Measurements from ENCODE around the gene EYS. TPM values are rescaled to one million over a fixed set of nuclear protein-coding genes. Genes with fewer than 3 reads are reported as not detected.

Gene EYS
- total RNA-seq, 1 experiment from 2014 or later, result not detected

DNA sequence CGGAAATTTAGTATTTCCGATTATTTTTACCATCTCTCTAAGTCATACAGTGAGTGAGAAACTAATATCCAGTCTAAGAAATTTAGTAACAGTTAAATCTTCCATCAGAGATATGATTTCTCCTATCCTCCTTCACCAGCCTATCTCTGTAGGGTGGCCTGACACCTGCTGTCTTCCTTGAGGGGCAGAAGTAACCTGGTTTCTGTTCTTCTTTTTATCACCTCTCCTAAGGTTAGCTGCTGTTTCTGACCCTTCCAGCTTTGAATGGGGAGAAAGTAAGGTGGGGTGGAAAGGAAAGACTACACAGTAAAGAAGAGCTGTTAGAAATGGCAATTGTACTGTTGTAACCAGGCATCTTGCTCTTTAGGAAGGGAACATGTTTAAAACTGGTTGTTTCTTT is 1623.8 kb downstream of the EYS start:
- H3K79me2 ChIP-seq (ENCODE audit: insufficient read depth, low read length), result no peaks in the 10 kb centered on the region
- intact Hi-C loops (cut with micrococcal nuclease), result no loop called here
- H2AFZ ChIP-seq (ENCODE audit: low read depth, low read length, poor library complexity, severe bottlenecking), result no peak overlapping the region
- no peaks in the 10 kb centered on the region for H3K36me3 ChIP-seq (ENCODE audit: control insufficient read depth in 1 of 2, insufficient read depth in 2 of 2, low read length in 2 of 2)
- H3K4me3 ChIP-seq (replicated peaks in 1 of 2; ENCODE audit: low read depth in 1 of 2, low read length in 2 of 2), result no peak overlapping the region
- no peak for TF ChIP-seq FOSL1 (IDR thresholded peaks at IDR 0.05; ENCODE audit: low read depth)
- TF ChIP-seq RAD21 (IDR thresholded peaks at IDR 0.05; ENCODE audit: low read depth), result no peak
- TF ChIP-seq EZH2phosphoT487 (IDR thresholded peaks at IDR 0.05; ENCODE audit: borderline replicate concordance), result no peak
- TF ChIP-seq POLR2A (IDR thresholded peaks at IDR 0.05; ENCODE audit: borderline replicate concordance, extremely low read depth, insufficient read depth, insufficient read length), result no peak
- no peak for TF ChIP-seq SP1 (IDR thresholded peaks at IDR 0.05; ENCODE audit: low read depth)
- no peak for TF ChIP-seq EZH2 (IDR thresholded peaks at IDR 0.05)
- no peak for TF ChIP-seq YY1 (IDR thresholded peaks at IDR 0.05; ENCODE audit: extremely low read depth, insufficient replicate concordance, low read depth, low read length)
- no peak for TF ChIP-seq JUND (IDR thresholded peaks at IDR 0.05)
- no peak for TF ChIP-seq ZFX (IDR thresholded peaks at IDR 0.05)
- no peak for TF ChIP-seq TCF7L2 (IDR thresholded peaks at IDR 0.05; ENCODE audit: borderline replicate concordance, extremely low read depth, insufficient read depth, insufficient read length)
- TF ChIP-seq, protein P1, sequence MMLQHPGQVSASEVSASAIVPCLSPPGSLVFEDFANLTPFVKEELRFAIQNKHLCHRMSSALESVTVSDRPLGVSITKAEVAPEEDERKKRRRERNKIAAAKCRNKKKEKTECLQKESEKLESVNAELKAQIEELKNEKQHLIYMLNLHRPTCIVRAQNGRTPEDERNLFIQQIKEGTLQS (IDR thresholded peaks at IDR 0.05), result no peak
- no peak for TF ChIP-seq ZNF274 (IDR thresholded peaks at IDR 0.05; ENCODE audit: low read depth, low read length)
- TF ChIP-seq SRF (IDR thresholded peaks at IDR 0.05; ENCODE audit: low read depth), result no peak
- TF ChIP-seq, protein P2, sequence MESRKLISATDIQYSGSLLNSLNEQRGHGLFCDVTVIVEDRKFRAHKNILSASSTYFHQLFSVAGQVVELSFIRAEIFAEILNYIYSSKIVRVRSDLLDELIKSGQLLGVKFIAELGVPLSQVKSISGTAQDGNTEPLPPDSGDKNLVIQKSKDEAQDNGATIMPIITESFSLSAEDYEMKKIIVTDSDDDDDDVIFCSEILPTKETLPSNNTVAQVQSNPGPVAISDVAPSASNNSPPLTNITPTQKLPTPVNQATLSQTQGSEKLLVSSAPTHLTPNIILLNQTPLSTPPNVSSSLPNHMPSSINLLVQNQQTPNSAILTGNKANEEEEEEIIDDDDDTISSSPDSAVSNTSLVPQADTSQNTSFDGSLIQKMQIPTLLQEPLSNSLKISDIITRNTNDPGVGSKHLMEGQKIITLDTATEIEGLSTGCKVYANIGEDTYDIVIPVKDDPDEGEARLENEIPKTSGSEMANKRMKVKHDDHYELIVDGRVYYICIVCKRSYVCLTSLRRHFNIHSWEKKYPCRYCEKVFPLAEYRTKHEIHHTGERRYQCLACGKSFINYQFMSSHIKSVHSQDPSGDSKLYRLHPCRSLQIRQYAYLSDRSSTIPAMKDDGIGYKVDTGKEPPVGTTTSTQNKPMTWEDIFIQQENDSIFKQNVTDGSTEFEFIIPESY (IDR thresholded peaks at IDR 0.05; ENCODE audit: extremely low read depth, insufficient replicate concordance, low read length), result no peak
- H4K20me1 ChIP-seq (ENCODE audit: insufficient read depth), result no peaks in the 10 kb centered on the region
- H3K9me2 ChIP-seq (ENCODE audit: insufficient read depth), result no peaks in the 10 kb centered on the region
- no peaks in the 10 kb centered on the region for H3K27me3 ChIP-seq (ENCODE audit: insufficient read depth, low read length)
- no peak overlapping the region for H3K27ac ChIP-seq (ENCODE audit: low read depth, low read length)
- H3K4me2 ChIP-seq (ENCODE audit: low read length), result no peak overlapping the region
- POLR2A ChIA-PET, result no interaction called here
- CTCF ChIA-PET, result no interaction called here
- H3K9ac ChIP-seq (ENCODE audit: low read length), result no peak overlapping the region
- H3K4me1 ChIP-seq (ENCODE audit: control insufficient read depth in 1 of 2, insufficient read depth in 2 of 2, low read length in 2 of 2), result no peaks in the 10 kb centered on the region
- RAD21 ChIA-PET (ENCODE audit: low non-redundant PET in 1 of 2, low total read pairs in 2 of 2, uncharacterized antibody in 2 of 2, unreplicated experiment in 2 of 2), result no interaction called here
- ATAC-seq (no peak), DNase-seq (ENCODE audit: low read depth, low spot score) (no peak)
- BruUV-seq (replicated peaks), result no TSS peak
- peaks cover 0 to 10% of the 10 kb centered on the region in 2 experiments; a peak in 1 of 4 replicates for H3K9me3 ChIP-seq (ENCODE audit: control insufficient read depth in 1 of 2, insufficient read depth in 1 of 2, low read depth in 1 of 2, low read length in 2 of 2)
